ENCODE measurements around the gene RABGEF1.

GRCh38 chr7:66758950-66759628, 18.6 kb downstream of the RABGEF1 start:
- TF ChIP-seq CTCF (conservative IDR thresholded peaks at IDR 0.05; ENCODE audit: low read length) (no peak), EZH2phosphoT487 (IDR thresholded peaks at IDR 0.05; ENCODE audit: borderline replicate concordance) (no peak)

Data from Loucy (cell line).